Right lobe of liver (tissue), 6 donors: ENCODE data around the gene ISM2. TPM values are rescaled to one million over a fixed set of nuclear protein-coding genes. Genes with fewer than 3 reads are reported as not detected.
"Not testable (repeated sequence)": the region's sequence is repeated elsewhere in the genome, so short reads cannot be mapped to it uniquely, and the experiment has no call there.

Experiments used
- ATAC-seq, 4 donors: fragments of 200-7000 bp; cut with Tn5 transposase; one replicate each; pipeline ENCODE4 v1.9.1; 2020; ENCODE audit warnings: mild to moderate bottlenecking in 4 of 4, moderate library complexity in 4 of 4
- DNase-seq, 3 donors: peaks; one replicate each; pipeline ENCODE4 v3.0.0-alpha.2; 2020
- H3K27ac ChIP-seq, 3 donors: fragments of 200-600 bp; one replicate each; pipeline ENCODE4 v1.8.0; 2022
- H3K27me3 ChIP-seq, 2 donors: fragments of 200-600 bp; one replicate each; pipeline ENCODE4 v1.8.0; 2022
- H3K36me3 ChIP-seq, 4 donors: fragments of 200-600 bp; sonication (generic) in 1 of 4; one replicate each; pipeline versions ENCODE4 v1.5.1 to v1.8.0; 2017 to 2022; ENCODE audit warnings: control low read depth in 1 of 4
- H3K4me1 ChIP-seq, 4 donors: fragments of 200-600 bp; sonication (generic) in 1 of 4; one replicate each; pipeline versions ENCODE4 v1.5.1 to v1.8.0; 2017 to 2022; ENCODE audit warnings: control low read depth in 1 of 4
- H3K4me3 ChIP-seq, 3 donors: fragments of 200-600 bp; one replicate each; pipeline ENCODE4 v1.8.0; 2022
- H3K9me3 ChIP-seq, 4 donors: fragments of 200-600 bp; sonication (generic) in 1 of 4; one replicate each; pipeline versions ENCODE4 v1.5.1 to v1.8.0; 2017 to 2022; ENCODE audit warnings: control low read depth in 1 of 4
- CTCF ChIP-seq, 4 donors: fragments of 200-600 bp in 3 of 4; fragments of 450-650 bp in 1 of 4; IDR thresholded peaks; one replicate each; pipeline versions ENCODE4 v1.5.1 to v1.8.0; 2016 to 2022; ENCODE audit warnings: antibody characterized with exemption in 4 of 4, mild to moderate bottlenecking in 2 of 4
- POLR2A ChIP-seq: fragments of 450-650 bp; IDR thresholded peaks from one replicate; pipeline ENCODE4 v1.6.1; 2017; ENCODE audit warnings: antibody characterized with exemption, mild to moderate bottlenecking
- WGBS: methylation state at CpG from one replicate; pipeline ENCODE4 v1.1.6; 2018; ENCODE audit warnings: low coverage, low lambda C conversion rate; ENCODE audit not compliant: insufficient coverage; ENCODE audit errors: missing lambda C conversion rate; 5-methylcytosine and 5-hydroxymethylcytosine counted together
- intact Hi-C, 2 donors: fragments of 100-400 bp; cut with DNase I; formaldehyde crosslinking; loops; one replicate each; pipeline versions ENCODE4 v1.11.2 to v1.14.1; 2022
- total RNA-seq, 6 experiments: library from RNA; depleted of rRNA in 2 of 6; stranded (reverse); fragments of >200 nt in 2 of 6; fragmentation: NEBNext Ultra II Directional in 3 of 6; extraction: Animal tissue kit (Norgen Biotek cat#: 25700) in 3 of 6; gene quantifications; one replicate each; pipeline versions ENCODE4 v1.1.0 to v1.2.4, GENCODE V29; 2016 to 2023
- donor health status: DM: no; HTN: yes; CAD: no.
- donor health status: DM: no; HTN: no; CAD: no.
- donor health status: DM: no; HTN: no; CAD: no.
- donor health status: DM: no; HTN: yes; CAD: no.
- donor health status: DM: no; HTN: yes; CAD: no.

The ISM2 gene
- total RNA-seq, 6 experiments from 2014 or later = 0.37 TPM; not detected in 5

DNA sequence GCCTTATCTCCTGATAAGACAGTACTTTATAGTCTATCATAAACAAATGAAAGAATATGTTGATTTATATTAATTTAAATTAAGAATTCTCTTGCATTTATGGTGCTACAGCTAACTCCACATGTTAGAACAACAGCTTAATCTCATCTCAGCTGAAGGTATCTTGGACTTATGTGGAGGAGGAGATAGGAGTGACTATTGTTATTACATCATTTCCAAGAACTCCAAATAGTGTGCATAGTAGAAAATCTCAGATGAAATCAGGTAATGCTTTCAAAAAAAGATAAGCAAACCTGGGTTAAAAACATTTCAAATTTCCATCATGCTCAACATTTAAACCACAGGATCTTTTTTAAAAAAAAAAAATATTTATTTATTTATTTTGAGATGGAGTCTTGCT lies 31.3 kb upstream of the ISM2 start:
- no peak for ATAC-seq
- no peaks in the 10 kb centered on the region for H3K4me1 ChIP-seq
- H3K27ac ChIP-seq = no peak overlapping the region
- no peaks in the 10 kb centered on the region for H3K36me3 ChIP-seq
- intact Hi-C loops = no loop called here
- TF ChIP-seq POLR2A (no peak), CTCF (IDR thresholded peaks at IDR 0.05) (no peak)
- no peaks in the 10 kb centered on the region for H3K27me3 ChIP-seq
- no peaks in the 10 kb centered on the region for H3K9me3 ChIP-seq
- no peak overlapping the region for H3K4me3 ChIP-seq
- DNase-seq = no peak

DNA sequence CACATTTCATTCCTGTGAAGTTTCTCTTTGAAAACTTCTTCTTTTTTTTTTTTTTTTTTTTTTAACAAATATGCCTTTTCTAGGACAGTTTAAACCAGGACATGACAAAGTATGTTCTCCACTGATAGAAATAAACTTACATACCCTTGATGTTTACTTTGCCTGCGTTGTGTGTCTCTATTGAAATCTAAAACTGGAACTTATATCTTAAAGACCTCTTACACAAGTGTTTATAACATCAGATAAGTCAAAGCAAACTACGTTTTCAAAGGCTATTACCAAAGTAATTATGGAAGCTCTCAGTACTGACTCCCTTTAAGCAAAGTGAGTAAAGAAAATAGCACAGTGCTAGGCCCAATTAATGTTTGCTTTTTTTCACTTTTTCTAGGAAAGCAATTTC lies 30.6 kb upstream of the ISM2 start:
- Histone ChIP-seq H3K4me3 (no peak overlapping the region), H3K27ac (no peak overlapping the region), H3K27me3 (no peaks in the 10 kb centered on the region), H3K4me1 (no peaks in the 10 kb centered on the region), H3K36me3 (no peaks in the 10 kb centered on the region), H3K9me3 (no peaks in the 10 kb centered on the region)
- DNase-seq = no peak
- intact Hi-C loops = no loop called here
- no peak for TF ChIP-seq POLR2A
- TF ChIP-seq CTCF (IDR thresholded peaks at IDR 0.05) = no peak
- WGBS = 58% methylated on average over 2 of the region's 2 CpGs
- no peak for ATAC-seq

GRCh38 chr14:77528701-77529100 lies 30.1 kb upstream of the ISM2 start:
- DNase-seq, H3K27me3 ChIP-seq, H3K27ac ChIP-seq, H3K4me3 ChIP-seq, H3K9me3 ChIP-seq, intact Hi-C loops, ATAC-seq, H3K36me3 ChIP-seq, H3K4me1 ChIP-seq: not testable (repeated sequence)
- 61% methylated on average over 5 of the region's 5 CpGs for WGBS

DNA sequence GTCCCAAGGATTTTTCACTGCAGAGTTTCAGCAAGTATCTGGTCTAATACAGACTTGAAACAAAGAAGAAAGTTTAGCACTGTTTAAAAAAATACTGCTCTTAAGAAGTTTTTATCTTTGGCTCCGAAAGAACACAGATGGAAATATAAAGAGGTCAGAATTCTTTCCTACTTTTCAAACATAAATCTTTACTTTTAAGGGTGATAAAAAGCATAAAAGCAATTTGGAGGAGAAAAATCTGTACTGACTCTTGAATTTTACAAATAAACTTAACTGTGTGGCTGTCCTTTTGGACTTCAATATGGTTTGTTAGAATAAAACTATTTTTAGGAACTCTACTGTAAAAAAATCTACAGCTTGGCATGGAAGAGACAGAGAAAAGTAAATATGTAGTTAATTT lies 27.6 kb upstream of the ISM2 start:
- DNase-seq = no peak
- no peaks in the 10 kb centered on the region for H3K27me3 ChIP-seq
- H3K36me3 ChIP-seq = peaks cover 0 to 2% (median 0%) of the 10 kb centered on the region in 4 donors
- WGBS = 86% methylated on average over 1 of the region's 1 CpG
- no peaks in the 10 kb centered on the region for H3K9me3 ChIP-seq
- intact Hi-C loops = no loop called here
- H3K4me1 ChIP-seq = no peaks in the 10 kb centered on the region
- no peak for ATAC-seq
- H3K27ac ChIP-seq = no peak overlapping the region
- TF ChIP-seq POLR2A = no peak
- TF ChIP-seq CTCF (IDR thresholded peaks at IDR 0.05) = no peak
- no peak overlapping the region for H3K4me3 ChIP-seq

DNA sequence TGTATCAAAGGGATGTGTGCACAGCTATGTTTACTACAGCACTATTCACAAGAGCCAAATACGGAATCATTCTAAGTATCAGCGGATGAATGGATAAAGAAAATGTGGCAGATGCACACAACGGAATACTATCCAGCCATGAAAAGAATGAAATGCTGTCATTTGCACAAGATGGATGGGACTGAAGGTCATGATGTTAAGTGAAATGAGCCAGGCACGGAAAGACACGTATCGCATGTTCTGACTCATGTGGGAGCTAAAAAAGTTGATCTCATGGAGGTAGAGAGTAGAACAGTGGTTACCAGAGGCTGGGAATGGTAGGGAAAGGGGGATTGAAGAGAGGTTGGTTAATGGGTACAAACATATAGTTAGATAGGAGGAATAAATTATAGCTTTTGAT lies 25.9 kb upstream of the ISM2 start:
- Histone ChIP-seq H3K27me3 (no peaks in the 10 kb centered on the region), H3K9me3 (no peaks in the 10 kb centered on the region), H3K4me3 (no peak overlapping the region), H3K4me1 (no peaks in the 10 kb centered on the region), H3K36me3 (peaks cover 0 to 12% (median 1%) of the 10 kb centered on the region in 4 donors), H3K27ac (no peak overlapping the region)
- ATAC-seq (no peak), DNase-seq (no peak)
- intact Hi-C loops = no loop called here
- 75% methylated on average over 6 of the region's 6 CpGs for WGBS
- TF ChIP-seq POLR2A = no peak
- TF ChIP-seq CTCF (IDR thresholded peaks at IDR 0.05) = no peak
